BE2C (cell line): ENCODE results near the gene YPEL3.
"Not testable (repeated sequence)": the region's sequence is repeated elsewhere in the genome, so short reads cannot be mapped to it uniquely, and the experiment has no call there.

Experiments used
- DNase-seq: peaks from one replicate; pipeline ENCODE4 v3.0.0-alpha.2; 2020
- H3K27me3 ChIP-seq: fragments of 250-450 bp; sonication (Bioruptor Pico); 2 replicates; pipeline ENCODE4 v1.5.1; 2020; ENCODE audit warnings: mild to moderate bottlenecking
- H3K36me3 ChIP-seq: fragments of 250-450 bp; sonication (Bioruptor Pico); 2 replicates; pipeline ENCODE4 v1.5.1; 2020; ENCODE audit warnings: mild to moderate bottlenecking
- H3K4me1 ChIP-seq: fragments of 250-450 bp; sonication (Bioruptor Pico); 2 replicates; pipeline ENCODE4 v1.5.1; 2020
- H3K4me3 ChIP-seq: 2 replicates; pipeline ENCODE4 v1.5.1; 2011; ENCODE audit warnings: low read depth, low read length
- H3K9me3 ChIP-seq: fragments of 250-450 bp; sonication (Bioruptor Pico); 2 replicates; pipeline ENCODE4 v1.5.1; 2020
- TF ChIP-seq, protein P1 (sequence below): IDR thresholded peaks from 2 replicates; pipeline ENCODE4 v1.5.1; 2012; ENCODE audit warnings: mild to moderate bottlenecking, low read depth, low read length

The YPEL3 gene

DNA sequence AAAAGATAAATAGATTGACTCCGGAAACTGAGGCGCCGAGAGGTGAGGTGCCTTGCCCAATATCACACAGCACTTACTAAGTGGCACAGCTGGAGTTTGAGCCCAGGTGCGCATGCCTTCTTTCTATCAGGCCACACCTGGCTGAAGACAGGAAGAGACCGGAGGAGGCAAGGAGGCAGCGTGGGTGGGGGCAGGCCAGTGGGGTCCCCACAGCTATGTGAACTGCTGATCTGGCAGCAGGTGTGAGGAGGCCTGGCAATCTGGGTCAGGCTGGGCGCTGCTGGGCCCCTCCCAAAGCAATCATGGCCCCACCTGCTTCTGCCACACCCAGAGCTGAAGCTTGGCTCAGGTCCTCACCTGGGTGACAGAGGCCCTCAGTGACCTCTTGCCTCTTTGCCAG, 19.2 kb upstream of the YPEL3 start:
- H3K36me3 ChIP-seq: peaks cover 7% of the 10 kb centered on the region; the same call in 1 of the 2 replicates
- no peak overlapping the region for H3K4me3 ChIP-seq
- no peak for DNase-seq
- peaks cover 4% of the 10 kb centered on the region; the same call in 1 of the 2 replicates for H3K4me1 ChIP-seq
- H3K9me3 ChIP-seq: no peaks in the 10 kb centered on the region
- TF ChIP-seq, protein P1, sequence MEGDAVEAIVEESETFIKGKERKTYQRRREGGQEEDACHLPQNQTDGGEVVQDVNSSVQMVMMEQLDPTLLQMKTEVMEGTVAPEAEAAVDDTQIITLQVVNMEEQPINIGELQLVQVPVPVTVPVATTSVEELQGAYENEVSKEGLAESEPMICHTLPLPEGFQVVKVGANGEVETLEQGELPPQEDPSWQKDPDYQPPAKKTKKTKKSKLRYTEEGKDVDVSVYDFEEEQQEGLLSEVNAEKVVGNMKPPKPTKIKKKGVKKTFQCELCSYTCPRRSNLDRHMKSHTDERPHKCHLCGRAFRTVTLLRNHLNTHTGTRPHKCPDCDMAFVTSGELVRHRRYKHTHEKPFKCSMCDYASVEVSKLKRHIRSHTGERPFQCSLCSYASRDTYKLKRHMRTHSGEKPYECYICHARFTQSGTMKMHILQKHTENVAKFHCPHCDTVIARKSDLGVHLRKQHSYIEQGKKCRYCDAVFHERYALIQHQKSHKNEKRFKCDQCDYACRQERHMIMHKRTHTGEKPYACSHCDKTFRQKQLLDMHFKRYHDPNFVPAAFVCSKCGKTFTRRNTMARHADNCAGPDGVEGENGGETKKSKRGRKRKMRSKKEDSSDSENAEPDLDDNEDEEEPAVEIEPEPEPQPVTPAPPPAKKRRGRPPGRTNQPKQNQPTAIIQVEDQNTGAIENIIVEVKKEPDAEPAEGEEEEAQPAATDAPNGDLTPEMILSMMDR: no peak
- H3K27me3 ChIP-seq: no peaks in the 10 kb centered on the region

DNA sequence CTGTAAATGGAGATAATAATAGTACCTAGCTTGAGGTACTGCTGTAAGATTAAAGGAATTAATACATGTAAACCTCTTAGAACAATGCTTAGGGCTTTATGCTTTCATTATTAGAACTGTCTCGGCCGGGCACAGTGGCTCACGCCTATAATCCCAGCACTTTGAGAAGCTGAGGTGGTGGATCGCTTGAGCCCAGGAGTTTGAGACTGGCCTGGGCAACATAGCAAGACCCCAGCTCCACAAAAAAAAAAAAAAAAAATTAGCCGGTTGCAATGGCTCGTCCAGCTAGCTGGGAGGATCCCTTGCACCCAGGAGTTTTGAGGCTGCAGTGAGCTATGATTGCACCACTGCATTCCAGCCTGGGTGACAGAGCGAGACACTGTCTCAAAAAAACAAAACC, 18.8 kb upstream of the YPEL3 start:
- H3K9me3 ChIP-seq: not testable (repeated sequence)

DNA sequence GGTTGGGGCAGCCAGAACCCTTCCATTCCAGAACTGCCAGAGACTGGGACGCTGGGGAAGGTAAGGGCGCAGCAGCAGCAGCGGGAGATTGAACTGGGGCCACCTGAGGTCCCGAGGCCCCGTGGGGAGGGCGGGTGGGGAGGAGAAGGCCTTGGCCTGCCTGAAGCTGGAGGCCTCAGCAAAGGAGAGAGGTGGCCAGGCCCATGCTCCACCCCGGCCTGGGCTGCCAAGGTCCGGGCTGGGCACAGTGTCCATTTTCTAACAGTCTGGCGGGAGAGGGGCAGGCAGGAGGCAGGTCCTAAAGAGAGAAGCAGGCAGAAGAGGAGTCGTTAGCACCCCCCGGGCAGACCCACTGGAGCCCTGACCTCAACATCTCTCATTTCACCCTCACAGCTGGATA, 18.4 kb upstream of the YPEL3 start:
- Histone ChIP-seq H3K4me3 (no peak overlapping the region), H3K4me1 (peaks cover 4% of the 10 kb centered on the region; the same call in 1 of the 2 replicates), H3K9me3 (no peaks in the 10 kb centered on the region), H3K36me3 (peaks cover 6% of the 10 kb centered on the region; the same call in 1 of the 2 replicates), H3K27me3 (no peaks in the 10 kb centered on the region)
- TF ChIP-seq, protein P1: no peak
- no peak for DNase-seq

More for the DNA sequence above, 18.8 kb upstream of the YPEL3 start:
- not testable (repeated sequence) for H3K4me1 ChIP-seq, H3K4me3 ChIP-seq, DNase-seq, H3K27me3 ChIP-seq, H3K36me3 ChIP-seq

DNA sequence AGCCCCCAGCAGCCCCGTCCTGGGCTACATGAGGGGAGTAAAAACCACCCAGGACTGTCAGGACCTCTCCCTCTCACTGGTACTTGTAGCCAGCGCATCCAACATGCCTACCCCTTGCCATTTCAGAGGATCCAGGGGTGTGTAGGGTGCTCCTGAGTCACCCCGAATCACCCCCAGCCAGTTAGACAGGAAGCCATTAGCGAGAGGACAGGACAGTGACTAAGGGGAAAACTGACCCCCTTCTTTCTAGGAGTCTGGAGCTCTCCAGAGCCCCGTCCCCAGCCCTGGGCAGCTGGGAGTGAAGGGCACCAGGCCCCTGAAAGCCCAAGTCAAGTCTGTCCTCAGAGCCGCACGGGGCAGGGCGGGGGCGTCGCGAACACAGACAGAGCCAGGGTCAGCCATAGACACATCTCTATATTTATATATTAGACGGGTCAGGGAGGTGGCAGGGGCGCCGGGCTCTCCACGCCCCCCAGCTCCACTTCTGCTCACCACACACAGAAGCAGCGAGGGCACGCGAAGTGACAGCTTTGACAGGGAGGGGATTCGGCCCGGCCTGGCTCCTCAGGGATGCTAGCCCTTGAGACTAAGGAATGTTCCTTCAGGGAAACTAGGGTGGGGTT, 17.8 kb upstream of the YPEL3 start:
- DNase-seq: no peak
- Histone ChIP-seq H3K4me1 (peaks cover 4% of the 10 kb centered on the region; the same call in 1 of the 2 replicates), H3K9me3 (no peaks in the 10 kb centered on the region), H3K27me3 (no peaks in the 10 kb centered on the region), H3K36me3 (0 out of 2 replicates have a peak, but pooled peaks cover 2% of the 10 kb centered on the region), H3K4me3 (no peak overlapping the region)
- TF ChIP-seq, protein P1: no peak

DNA sequence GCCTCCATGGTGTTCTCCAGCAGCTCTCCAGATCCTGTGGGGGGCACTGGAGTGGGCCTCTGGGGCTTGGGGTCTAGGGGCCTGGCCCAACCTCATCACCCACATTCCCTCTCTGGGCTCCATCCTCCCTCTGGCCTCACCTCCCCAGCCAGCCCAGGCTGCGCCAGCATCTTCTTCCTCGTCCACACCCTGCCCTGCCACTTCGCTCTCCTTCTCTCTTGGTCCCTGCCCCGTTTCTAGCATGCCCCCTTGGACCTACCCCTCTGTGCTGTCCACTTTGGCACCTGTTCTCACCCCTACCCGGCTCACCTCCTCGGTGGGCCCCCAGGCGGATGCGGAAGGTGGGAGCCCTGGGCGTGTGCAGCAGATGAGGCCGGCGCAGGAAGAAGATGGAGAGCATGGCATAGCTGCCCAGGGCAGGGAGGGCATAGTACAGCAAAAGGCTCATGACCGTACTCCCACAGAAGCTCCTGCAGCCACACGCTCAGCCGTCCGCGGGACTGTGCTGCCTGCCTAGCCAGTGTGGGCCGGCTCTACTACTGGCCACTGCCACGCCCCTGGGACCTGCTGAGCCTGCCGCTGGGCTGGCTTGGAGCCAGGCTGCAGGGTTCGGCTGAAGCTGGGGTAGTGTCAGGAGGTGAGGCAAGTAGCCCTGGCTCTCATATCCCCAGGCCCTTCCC, 17.2 kb upstream of the YPEL3 start, which contains the start of gene GDPD3:
Gene GDPD3 (minus strand): TSS at position 507 of the 680 bp plus-strand sequence. CDS start 59 bp downstream, at position 448.
- no peaks in the 10 kb centered on the region for H3K27me3 ChIP-seq
- peak; percentile 59 for DNase-seq
- TF ChIP-seq, protein P1: no peak
- 0 out of 2 replicates have a peak, but pooled peaks cover 2% of the 10 kb centered on the region for H3K36me3 ChIP-seq
- H3K4me1 ChIP-seq: peaks cover 4% of the 10 kb centered on the region; the same call in 1 of the 2 replicates
- H3K4me3 ChIP-seq: no peak within 1 kb of the TSS
- no peaks in the 10 kb centered on the region for H3K9me3 ChIP-seq

DNA sequence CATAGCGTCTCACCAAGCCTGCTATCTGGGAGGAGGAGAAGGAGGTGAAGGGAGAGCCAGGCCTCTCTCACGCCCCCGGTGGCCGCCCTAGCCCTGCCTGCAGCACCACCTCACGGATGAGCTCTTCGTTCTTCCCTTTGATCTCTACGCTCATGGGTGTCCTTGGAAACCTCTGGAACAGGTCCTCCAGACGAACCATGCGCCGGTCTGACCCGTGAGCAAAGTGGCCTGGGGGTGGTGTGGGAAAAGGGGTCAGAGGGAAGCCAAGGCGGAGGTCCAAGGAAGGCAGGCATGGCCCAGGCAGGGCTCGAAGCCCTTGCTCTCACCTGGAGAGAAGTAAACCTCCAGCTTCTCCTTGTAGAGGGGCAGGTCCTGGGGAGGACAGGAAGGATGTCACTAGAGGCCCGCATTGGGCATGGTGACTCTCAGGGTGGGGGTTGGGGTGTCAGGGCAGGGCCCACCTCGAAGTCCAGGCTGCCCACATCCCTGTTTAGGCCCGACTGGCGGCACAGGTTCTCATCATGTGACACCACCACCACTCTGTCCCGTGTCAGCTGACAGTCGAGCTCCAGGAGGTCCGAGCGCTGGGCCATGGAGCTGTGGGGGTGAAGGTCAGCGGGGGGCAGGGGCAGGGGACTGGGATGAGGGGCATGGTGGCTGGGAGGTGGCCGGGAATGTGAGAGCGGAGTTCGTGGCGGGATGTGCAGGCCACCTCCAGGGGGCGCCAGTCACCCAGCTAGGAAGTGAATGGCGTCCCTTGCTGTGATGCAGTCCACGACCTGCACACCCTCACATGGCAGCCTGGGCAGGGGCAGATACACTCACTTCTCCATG, 16.4 kb upstream of the YPEL3 start:
- no peaks in the 10 kb centered on the region for H3K9me3 ChIP-seq
- 0 out of 2 replicates have a peak, but pooled peaks cover 2% of the 10 kb centered on the region for H3K36me3 ChIP-seq
- H3K27me3 ChIP-seq: no peaks in the 10 kb centered on the region
- no peak overlapping the region for H3K4me3 ChIP-seq
- DNase-seq: peak; percentile 78
- TF ChIP-seq, protein P1: peak; percentile 72
- peaks cover 4% of the 10 kb centered on the region; the same call in 1 of the 2 replicates for H3K4me1 ChIP-seq
